Esophagus muscularis mucosa (tissue), 4 donors: ENCODE data around the gene LCN2.

Source experiments
- EP300 ChIP-seq: sonication (generic); formaldehyde crosslinking; IDR thresholded peaks from one replicate; pipeline ENCODE4 v1.6.1; 2017; ENCODE audit warnings: antibody characterized with exemption
- POLR2A ChIP-seq: fragments of 450-650 bp; IDR thresholded peaks from one replicate; pipeline ENCODE4 v1.6.1; 2017; ENCODE audit warnings: antibody characterized with exemption, moderate library complexity, mild to moderate bottlenecking, low read depth
- POLR2AphosphoS5 ChIP-seq, 2 donors: sonication (generic); formaldehyde crosslinking; IDR thresholded peaks; one replicate each; pipeline ENCODE4 v1.6.1; 2017; ENCODE audit warnings: antibody characterized with exemption in 2 of 2
- TF ChIP-seq, protein P1 (sequence below), 3 experiments: fragments of 200-600 bp in 2 of 3; fragments of 450-650 bp in 1 of 3; sonication (generic) in 2 of 3; IDR thresholded peaks; one replicate each; pipeline ENCODE4 v1.5.1; 2017 to 2019; ENCODE audit warnings: antibody characterized with exemption in 3 of 3, mild to moderate bottlenecking in 2 of 3, moderate library complexity in 1 of 3

DNA sequence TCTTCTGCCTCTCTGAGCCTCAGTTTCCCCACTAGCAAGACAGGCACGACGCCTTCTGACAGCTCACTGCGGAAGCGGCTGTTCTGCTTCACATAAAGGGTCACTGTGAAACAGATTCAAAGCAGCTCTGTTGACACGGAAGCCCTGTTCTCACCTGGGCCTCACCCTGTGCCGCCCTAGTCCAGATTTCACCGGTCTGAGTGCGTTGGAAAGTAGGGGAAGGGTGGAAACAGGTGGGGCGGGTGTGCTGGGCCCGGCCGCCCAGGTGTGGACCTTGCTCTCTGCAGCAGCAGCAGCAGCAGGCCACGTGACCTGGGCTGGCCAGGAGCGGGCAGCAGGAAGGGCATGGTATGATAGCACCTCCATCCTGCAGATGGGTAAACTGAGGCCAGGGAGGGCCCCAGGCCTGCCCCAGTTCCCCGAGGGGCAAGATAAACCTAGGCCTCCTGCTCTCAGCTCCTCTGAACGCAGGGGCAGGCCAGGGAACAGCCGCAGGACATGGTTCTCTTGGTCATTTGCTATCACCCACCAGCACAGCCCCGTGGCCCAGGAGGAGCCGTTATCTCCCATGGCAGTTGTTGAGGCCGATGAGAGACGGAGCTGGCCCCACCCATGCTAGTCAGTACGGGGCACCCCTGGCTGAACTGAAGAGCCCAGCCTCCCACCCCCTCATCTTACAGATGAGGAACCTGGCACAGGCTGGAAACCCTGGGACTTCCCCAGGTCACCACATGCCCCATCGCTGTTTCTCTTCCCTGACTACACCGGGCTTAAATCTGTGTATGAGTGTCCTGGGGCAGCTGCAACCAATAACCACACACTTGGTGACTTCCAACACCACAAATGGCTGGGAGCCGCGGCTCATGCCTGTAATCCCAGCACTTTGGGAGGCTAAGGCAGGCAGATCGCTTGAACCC lies 33.8 kb upstream of the LCN2 start:
- TF ChIP-seq, protein P1, sequence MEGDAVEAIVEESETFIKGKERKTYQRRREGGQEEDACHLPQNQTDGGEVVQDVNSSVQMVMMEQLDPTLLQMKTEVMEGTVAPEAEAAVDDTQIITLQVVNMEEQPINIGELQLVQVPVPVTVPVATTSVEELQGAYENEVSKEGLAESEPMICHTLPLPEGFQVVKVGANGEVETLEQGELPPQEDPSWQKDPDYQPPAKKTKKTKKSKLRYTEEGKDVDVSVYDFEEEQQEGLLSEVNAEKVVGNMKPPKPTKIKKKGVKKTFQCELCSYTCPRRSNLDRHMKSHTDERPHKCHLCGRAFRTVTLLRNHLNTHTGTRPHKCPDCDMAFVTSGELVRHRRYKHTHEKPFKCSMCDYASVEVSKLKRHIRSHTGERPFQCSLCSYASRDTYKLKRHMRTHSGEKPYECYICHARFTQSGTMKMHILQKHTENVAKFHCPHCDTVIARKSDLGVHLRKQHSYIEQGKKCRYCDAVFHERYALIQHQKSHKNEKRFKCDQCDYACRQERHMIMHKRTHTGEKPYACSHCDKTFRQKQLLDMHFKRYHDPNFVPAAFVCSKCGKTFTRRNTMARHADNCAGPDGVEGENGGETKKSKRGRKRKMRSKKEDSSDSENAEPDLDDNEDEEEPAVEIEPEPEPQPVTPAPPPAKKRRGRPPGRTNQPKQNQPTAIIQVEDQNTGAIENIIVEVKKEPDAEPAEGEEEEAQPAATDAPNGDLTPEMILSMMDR (IDR thresholded peaks at IDR 0.05), result no peak
- TF ChIP-seq POLR2A (no peak), EP300 (no peak), POLR2AphosphoS5 (IDR thresholded peaks at IDR 0.05) (no peak)
